C4-2B (cell line): ENCODE data around the gene NELFA.

Source experiments
- H3K27ac ChIP-seq: fragments of 450-650 bp; 2 replicates; pipeline ENCODE4 v1.5.1; 2017
- CTCF ChIP-seq: fragments of 450-650 bp; conservative IDR thresholded peaks from 2 replicates; pipeline ENCODE4 v1.5.1; 2017; ENCODE audit warnings: mild to moderate bottlenecking
- ZFX ChIP-seq: fragments of 450-650 bp; IDR thresholded peaks from 2 replicates; pipeline ENCODE4 v1.6.1; 2017

The NELFA gene

GRCh38 chr4:1961563-1961962, 47.2 kb downstream of the NELFA start:
- H3K27ac ChIP-seq = no peak overlapping the region
- TF ChIP-seq ZFX (no peak), CTCF (no peak)

- TF ChIP-seq ZFX (no peak), CTCF (no peak)
- H3K27ac ChIP-seq = no peak overlapping the region
These were observed 47.7 kb downstream of the NELFA start for GRCh38 chr4:1961038-1961437.

GRCh38 chr4:1960170-1960825, 48.5 kb downstream of the NELFA start:
- TF ChIP-seq ZFX = no peak
- no peak for TF ChIP-seq CTCF

GRCh38 chr4:1959104-1959384, 49.7 kb downstream of the NELFA start:
- TF ChIP-seq ZFX = no peak
- no peak for TF ChIP-seq CTCF
- H3K27ac ChIP-seq = no peak overlapping the region

More at GRCh38 chr4:1960170-1960825, 48.5 kb downstream of the NELFA start:
- H3K27ac ChIP-seq = no peak overlapping the region

- no peak for TF ChIP-seq ZFX
- no peak overlapping the region for H3K27ac ChIP-seq
These were observed 50.3 kb downstream of the NELFA start for GRCh38 chr4:1958276-1959103.

- H3K27ac ChIP-seq = no peak overlapping the region
- TF ChIP-seq ZFX (no peak), CTCF (no peak)
These were observed 52.1 kb downstream of the NELFA start for GRCh38 chr4:1956631-1957030.

GRCh38 chr4:1953335-1953734, 55.4 kb downstream of the NELFA start:
- TF ChIP-seq CTCF = no peak
- TF ChIP-seq ZFX = no peak
- H3K27ac ChIP-seq = no peak overlapping the region
